ENCODE measurements around the gene ELOVL6. TPM values are rescaled to one million over a fixed set of nuclear protein-coding genes. Genes with fewer than 3 reads are reported as not detected.
"Not testable (repeated sequence)": the region's sequence is repeated elsewhere in the genome, so short reads cannot be mapped to it uniquely, and the experiment has no call there.

Gene ELOVL6
- total RNA-seq, 2 experiments from 2014 or later, result 11.8 to 13.2 TPM

DNA sequence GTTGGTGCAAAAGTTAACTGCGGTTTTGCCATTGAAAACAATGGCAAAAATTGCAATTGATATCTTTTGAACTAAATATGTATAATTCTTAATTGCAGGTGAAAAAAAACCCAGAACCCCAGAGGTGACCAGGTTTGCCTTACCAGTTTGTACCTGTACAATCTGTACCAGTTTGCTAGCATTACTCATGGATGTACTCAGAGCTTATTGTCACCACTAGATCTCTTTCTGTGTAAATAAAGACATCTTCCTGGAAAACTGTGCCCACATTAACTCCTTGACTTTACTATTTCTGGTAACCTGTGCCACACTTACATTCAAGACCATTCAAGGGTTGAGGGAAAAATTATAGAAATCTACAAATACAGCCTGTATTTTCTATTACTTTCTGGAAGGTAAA lies 139.7 kb downstream of the ELOVL6 start:
- POLR2A ChIA-PET, result interaction anchor here (0.6 kb wide), 1 partner anchor 11 kb away, joined by 7 read pairs; no protein-coding TSS in a partner anchor
- CTCF ChIA-PET, result interaction anchor here (1.1 to 2.0 kb wide), 2 partner anchors 31 to 141 kb away, joined by 3 to 5 read pairs; no protein-coding TSS in a partner anchor

DNA sequence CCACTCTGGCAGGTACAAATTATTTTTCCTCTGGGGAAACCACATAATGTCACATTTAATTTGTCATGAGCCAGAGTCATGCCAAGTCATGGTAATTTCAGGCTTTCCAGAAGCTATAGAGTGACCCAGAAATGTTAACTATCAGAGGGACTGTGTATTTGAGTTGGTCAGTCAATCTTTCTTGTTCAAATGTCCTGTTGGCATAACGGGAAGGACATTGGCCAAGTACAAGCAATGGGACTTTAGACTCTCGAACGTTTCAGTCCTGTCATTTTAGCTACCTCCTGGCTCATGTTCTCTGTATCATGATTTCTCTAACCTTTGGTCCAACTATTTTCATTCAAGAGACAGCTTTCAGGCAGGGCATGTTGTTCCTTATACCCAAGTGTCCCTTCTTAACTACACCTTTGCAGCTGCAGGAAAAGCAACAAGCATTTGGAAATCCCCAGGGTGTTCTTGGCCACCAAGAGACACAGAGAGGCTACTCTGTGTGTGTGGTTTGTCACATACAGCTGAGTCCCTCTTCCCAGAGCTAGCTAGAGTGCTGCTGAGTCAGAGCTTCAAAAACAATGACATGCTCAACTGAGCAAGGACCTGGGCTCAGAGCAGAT lies 143.2 kb downstream of the ELOVL6 start:
- CTCF ChIA-PET, result interaction anchor here (0.6 kb wide), 1 partner anchor 159 kb away, joined by 3 read pairs; no protein-coding TSS in a partner anchor
- POLR2A ChIA-PET, result interaction anchor here (1.1 kb wide), 1 partner anchor 141 kb away, joined by 4 read pairs; no protein-coding TSS in a partner anchor

DNA sequence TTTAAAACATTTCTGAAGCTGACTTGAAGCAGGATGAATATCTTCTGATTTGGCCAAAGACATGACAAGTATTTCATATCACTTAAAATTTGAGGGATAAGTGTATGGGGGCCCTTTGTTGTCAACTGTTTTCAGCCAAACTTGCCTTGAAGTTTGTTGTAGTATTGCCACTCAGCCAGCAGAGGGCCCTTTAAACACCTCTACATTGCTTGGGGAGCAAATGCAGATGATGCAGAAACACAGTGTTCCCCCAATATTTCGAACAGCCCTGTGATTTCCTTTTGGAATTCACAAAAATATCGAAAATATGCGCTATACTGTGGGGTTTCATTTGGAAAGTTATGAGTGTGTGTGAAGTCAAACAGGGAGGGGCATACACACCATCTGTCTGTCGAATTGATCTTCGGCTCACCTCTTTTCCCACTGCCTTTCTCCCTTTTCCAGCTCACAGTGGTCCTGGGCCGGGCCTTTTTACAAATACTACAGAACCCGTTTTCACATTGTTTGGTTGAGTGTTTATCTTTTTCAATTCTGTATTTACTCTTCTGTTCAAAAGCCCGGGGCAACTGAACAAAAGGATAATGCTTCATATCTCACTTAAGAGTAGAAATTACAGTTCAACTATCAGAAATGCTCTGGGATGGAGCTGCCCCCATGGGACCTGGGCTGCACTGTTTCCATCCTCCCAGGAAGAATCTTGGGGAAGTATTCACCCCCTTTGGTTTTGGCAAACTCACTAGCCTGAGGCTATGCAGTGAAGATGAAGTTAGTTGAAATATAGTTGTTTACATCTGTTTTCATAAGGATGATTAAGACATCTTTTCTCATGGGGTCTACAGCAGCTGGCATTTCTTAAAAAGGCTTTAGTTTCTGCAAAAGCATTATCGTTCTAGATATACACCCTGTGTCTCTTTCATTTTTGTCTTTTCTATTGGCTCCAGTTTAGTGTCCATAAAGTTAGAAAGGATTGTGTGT lies 148.2 kb downstream of the ELOVL6 start:
- ChIA-PET CTCF (interaction anchor here (1.4 kb wide), 1 partner anchor 38 kb away, joined by 4 read pairs; no protein-coding TSS in a partner anchor), POLR2A (interaction anchor here (0.6 kb wide), 1 partner anchor 148 kb away, joined by 3 read pairs; the partner anchor contains the start of gene ELOVL6)

DNA sequence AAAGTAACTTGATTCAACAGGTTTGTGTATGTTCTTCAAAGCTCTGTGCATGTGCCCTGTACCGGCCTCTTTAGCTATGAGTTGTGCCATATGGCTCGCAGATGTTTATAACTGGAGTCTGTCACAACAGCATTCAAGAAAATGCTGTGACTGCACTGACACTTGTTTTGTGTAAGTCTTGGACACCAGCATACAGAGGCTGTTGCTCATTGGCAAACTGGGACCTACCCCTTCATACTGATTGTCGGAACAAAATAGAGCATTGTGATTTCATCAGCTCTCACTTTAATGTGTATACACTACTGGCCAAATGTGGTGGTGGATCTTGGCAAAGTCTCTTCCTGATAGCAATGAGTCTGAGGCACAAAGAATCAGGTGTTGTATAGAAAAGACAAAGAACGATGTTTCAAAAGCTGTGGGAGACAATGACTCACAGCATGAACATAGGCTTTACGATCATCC lies 151.8 kb downstream of the ELOVL6 start:
- ChIA-PET CTCF (interaction anchor here (1.0 kb wide), 1 partner anchor 14 kb away, joined by 4 read pairs; no protein-coding TSS in a partner anchor), POLR2A (no interaction called here)

DNA sequence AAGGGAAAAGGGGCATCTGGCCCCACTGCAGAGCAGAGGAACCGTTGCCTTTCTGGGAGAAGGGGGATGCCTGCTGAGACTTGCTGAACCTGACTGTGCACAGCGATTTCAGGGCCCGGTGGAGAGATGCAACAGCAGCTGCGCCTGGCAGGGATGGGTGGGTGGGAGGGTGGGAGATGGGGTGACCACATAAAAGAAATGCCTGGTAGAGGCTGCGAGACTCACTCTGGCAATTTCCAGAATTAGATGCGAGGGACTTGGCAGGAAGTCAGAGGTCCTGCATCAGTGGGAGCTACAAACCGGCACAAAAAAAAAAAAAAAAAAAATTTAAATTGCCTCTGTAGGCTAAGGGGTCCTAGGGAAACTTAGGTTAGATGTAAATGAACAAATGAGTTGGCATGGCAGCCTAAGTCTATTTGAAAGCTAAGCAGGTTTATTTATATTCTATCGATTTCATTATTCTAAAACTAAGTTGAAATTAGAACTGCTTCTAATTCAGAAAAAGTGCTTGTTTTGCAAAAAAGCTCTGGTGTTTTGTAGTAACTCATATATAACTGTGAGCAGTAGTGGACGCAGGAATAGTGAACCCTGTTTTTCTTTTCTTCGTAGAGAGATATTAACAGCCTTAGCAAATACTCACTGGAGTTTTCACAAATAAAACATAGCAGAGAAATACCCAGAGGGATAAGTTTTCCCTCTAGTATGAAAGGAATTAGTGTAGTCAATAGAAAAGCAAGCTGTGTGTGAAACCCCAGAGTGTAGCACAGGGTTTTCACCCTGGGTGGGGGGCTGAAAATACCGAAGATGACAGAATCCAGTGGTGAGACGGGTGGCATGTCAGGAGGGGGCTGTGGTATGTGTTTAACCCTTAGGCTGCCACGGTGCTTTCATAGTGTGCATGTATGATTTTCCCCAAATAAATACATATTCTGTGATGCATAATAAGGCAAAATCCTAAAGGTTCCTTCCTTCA lies 155.6 kb downstream of the ELOVL6 start:
- ChIA-PET POLR2A (interaction anchor here (0.6 kb wide), 1 partner anchor 37 kb away, joined by 3 read pairs; no protein-coding TSS in a partner anchor), CTCF (interaction anchor here (1.2 kb wide), 1 partner anchor 9 kb away, joined by 3 read pairs; no protein-coding TSS in a partner anchor)

DNA sequence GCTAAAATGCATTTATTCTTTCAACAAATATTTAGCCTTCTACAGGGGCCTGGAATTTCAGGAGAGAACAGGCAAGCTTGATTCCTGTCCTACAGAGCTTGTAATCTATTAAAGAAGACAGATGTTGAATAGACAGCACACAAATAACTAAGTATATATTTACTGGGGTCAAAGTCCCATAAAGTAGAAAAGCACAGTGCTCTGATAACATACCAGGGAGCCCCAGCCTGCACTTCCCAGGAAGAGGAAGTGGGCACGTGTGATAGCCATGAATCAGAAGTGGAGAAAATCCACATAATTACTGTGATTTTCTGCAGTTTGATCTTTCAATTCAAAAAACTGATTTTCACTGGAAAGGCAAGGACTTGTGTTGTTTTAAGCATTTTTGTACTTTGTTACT lies 156.7 kb downstream of the ELOVL6 start:
- ChIA-PET POLR2A (no interaction called here), CTCF (no interaction called here)

DNA sequence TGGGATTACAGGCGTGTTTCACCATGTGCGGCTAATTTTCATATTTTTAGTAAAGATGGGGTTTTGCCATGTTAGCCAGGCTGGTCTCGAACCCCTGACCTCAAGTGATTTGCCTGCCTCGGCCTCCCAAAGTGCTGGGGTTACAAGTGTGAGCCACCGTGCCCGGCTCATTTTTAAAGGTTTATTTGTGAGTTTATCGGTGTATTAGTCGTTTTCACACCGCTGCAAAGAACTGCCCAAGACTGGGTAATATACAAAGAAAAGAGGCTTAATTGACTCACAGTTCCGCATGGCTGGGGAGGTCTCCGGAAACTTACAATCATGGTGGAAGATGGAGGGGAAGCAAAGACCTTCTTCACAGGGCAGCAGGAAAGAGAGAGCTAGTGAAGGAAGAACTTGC lies 159.3 kb downstream of the ELOVL6 start:
- POLR2A ChIA-PET, CTCF ChIA-PET: not testable (repeated sequence)

DNA sequence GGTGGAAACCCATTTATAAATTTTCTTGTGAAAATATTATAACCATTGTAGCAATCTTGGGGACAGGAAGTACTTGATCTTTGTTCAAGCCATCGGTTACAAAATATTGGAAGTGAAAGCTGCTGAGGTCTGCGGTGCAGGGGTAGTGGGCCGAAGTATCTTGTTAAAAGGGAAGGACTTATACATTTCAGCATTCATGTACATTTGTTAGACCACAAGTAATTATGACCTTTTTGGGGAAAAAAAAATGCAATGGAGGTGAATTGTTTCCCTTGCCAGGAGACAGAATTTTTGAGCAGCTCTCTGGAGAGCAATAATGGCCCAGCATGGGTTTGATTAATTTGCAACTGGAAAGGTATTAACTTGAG lies 164.4 kb downstream of the ELOVL6 start:
- ChIA-PET POLR2A (no interaction called here), CTCF (no interaction called here)

DNA sequence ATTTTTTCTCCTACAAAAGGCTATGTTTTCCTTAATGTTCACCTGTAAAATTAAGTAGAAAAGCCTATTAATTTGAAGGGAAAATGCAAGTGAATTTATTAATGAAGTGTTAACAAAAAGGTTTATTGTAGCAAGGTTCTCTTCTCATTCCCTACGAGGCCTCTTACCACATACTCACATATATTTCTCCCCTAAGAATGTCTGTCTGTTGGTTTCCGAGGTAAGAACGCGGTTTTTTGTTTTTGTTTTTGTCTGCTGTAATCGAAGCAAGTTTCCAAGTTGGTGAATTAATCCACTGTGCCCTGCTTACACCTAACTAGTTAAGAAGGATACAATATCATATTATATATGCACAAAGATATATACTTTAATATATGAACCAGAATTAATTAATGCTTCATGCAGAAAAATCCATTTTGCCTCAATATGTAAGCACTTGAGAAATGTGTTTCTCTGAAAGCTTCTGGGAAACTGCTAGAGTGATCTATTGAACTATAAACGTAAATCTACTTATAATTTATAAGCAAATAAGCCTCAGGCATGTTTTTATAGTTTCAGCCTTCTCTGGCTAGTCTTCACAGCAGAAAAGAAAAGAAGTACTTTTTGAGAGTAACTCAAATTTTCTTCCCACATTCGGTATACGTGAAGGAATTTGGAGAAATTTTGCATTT lies 164.9 kb downstream of the ELOVL6 start:
- CTCF ChIA-PET, result no interaction called here
- POLR2A ChIA-PET, result no interaction called here

DNA sequence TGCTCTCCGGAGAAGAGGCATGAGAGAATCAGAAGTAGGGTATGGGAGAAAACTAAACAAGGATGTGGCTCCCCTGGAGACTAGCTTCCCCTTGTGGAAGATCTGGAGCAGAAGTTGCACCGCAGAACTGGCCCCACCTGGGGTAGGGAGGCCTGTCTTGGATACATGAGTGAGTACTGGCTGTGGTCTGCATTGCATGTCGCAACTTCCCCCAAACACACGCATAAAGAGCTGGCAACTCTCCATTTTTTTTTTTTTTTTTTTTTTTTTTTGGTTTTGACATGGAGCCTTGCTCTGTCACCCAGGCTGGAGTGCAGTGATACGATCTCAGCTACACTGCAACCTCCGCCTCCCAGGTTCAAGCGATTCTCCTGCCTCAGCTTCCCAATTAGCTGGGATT lies 165.8 kb downstream of the ELOVL6 start:
- ChIA-PET POLR2A (interaction anchor here (0.5 kb wide), 1 partner anchor 195 kb away, joined by 12 read pairs; no protein-coding TSS in a partner anchor), CTCF (no interaction called here)

DNA sequence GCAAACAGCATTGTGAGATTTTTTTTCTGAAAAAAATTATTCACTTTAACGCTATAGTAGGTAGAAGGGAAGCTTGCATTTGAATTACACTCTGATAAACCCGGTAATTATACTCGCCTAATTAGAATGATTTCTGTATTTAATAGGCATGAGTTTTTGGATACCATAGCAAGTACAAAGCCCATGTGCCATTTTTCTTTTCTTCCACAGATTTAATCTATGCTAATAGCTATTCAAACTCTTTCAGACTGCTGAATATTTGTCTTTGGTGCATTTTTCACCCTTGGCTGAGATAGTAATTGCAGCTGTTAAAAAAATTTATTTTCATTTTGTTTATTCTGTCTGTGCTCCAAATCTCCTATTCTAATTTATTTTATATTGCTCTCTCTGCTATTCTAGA lies 172.7 kb downstream of the ELOVL6 start:
- POLR2A ChIA-PET, result no interaction called here
- CTCF ChIA-PET, result no interaction called here

DNA sequence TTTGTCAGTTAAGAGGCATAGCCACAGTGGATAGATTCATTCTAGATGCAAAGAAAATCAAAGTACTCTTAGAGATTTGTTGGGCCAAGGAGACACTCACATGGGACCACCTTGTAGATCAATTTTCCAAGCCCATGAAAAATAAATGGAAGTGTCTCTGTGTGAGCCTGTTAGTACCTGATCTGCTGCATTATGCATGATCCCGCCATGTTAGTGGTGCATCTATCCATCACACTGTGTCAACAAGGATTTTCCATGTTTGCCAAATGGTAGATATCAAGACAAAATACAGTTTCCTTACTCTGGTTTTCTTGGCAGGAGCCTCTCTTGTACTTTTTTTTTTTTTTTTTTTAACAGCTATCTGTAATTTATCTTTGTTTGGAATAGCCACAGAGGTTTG lies 173.4 kb downstream of the ELOVL6 start:
- CTCF ChIA-PET, result no interaction called here
- POLR2A ChIA-PET, result no interaction called here

DNA sequence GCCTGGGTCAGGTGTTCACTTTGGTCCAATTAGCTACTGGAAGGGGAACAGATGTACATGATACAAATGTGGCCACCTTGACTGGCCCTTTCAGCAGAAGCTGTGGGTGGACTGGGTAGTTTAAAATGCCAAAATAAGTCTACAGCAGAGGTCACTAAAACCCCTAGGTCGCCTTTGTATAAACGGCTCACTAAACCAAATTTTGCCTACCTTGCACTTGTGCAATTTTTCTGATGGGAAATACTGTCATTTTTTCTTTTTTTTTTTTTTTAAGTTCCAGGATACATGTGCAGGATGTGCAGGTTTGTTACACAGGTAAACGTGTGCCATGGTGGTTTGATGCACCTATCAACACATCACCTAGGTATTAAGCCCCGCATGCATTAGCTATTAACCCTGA lies 176.0 kb downstream of the ELOVL6 start:
- ChIA-PET POLR2A (no interaction called here), CTCF (interaction anchor here (1.2 kb wide), 1 partner anchor 24 kb away, joined by 4 read pairs; no protein-coding TSS in a partner anchor)

DNA sequence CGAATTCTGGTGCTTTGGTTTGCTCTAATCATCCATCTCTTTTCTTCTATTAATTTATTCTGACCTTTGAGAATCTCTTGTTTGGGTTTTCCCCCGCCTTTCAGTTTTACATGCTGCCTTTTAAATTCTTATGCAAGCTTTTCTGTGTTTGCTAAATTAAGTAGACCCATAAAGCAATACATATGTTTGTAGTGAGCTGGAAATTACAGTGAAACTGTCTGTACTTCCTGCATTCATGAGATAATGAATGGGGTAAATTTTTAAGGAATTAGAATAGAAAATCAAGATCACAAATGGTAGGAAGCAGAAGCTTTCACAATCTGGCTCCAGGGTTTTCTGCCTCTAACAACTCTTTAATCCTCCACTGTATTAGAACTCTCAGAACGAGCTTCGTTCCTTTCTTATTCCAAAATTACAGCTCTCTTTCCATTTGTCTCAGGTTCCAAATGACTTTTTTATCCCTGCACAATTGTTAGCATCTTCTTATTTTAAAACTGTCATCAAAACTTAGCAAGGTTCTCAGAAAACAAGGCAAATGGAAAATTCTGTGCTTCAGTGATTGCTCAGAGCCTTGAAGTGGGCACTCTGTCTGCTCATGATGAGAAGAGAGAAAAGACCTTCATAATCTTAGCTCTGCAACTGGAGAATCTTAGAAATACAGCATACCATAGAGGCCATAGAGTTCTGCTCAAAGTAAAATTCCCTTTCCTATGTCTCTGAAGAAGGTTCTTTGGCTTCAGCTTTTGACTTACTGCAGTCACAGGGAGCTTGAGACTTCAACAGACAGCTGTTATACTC lies 177.6 kb downstream of the ELOVL6 start:
- ChIA-PET POLR2A (no interaction called here), CTCF (no interaction called here)

DNA sequence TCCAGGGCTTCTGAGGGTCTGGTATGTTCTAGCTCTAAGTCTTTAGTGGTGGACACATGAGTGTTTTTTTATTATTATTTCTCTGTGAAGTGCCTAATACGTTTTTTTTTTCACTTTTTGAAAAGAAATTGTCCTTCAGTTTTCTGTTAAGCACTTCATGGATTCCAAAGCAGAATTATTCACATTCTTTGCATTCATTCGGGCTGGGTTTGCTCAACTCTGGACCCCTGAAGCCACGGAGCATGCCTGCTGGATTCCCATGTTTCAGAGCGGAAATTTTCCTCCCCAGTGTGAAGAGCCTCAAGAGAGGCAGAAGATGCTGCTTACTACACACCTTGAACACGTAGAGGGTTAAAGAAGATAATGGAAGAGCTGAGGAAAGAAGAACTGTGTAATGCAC lies 178.3 kb downstream of the ELOVL6 start:
- CTCF ChIA-PET, result no interaction called here
- POLR2A ChIA-PET, result no interaction called here

DNA sequence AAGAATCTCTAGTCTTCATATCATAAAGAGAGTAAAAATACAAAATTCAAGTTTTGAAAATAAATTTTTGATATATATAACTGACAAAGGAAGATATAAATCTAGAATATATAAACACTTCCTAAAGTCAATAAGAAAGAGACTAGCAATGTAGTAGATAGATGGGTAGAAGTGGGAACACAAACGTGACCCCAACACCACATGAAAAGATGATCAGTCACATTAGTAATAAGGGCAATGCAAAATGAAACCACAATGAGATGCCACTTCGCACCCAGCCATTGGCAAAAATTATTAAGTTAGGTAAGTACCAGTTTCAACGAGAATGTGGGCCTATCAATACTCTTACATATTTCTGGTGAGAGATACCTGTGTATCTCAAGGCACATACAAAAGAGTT lies 179.3 kb downstream of the ELOVL6 start:
- ChIA-PET CTCF (interaction anchor here (0.6 kb wide), 1 partner anchor 657 kb away, joined by 3 read pairs; no protein-coding TSS in a partner anchor), POLR2A (no interaction called here)

DNA sequence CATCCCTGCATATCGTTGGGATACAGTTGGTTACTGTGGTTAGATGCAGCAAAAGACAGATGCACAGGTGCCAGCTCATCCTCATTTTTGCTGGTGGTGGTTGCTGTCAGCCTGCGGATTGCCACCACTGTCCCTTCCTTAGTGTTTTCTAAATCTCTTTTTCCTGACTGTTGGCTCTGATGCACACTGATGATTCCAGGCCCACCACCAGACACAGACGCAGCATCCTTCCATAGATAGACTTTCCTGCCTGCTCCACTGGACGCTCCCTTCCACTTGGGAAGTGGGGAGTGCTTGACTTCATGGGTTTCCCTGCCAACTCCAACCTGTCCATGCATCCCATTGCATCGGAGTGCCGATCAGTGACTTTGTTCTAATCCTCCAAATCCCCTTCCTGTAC lies 184.2 kb downstream of the ELOVL6 start:
- CTCF ChIA-PET, result no interaction called here
- POLR2A ChIA-PET, result no interaction called here

DNA sequence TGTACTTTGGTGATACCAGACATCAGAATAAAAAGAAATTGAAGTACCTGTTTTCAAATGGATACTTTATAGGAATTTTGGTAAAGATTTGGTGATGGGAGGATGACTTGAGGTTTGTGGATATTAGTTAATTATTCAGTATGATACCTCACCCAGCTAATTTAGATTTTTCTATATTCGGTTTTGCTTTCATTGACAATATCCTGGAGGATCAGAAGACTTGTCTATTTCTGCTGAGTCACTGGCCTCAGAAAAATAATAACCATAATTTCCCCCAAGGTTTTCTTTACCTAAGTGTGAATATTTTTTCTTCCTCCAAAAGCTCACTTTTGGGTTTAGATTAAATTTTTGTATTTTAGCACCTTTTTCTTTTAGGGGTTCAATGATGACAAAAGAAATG lies 185.5 kb downstream of the ELOVL6 start:
- POLR2A ChIA-PET, result no interaction called here

More for the DNA sequence above, 185.5 kb downstream of the ELOVL6 start:
- CTCF ChIA-PET, result no interaction called here
